Hematopoietic multipotent progenitor cell treated with erythropoietin and hydrocortisone succinate and interleukin-3 and kit ligand, for 4 days (in vitro differentiated cells): Measurements from ENCODE around the gene PROSER2.
A peak's percentile ranks its signal among the peaks of the same experiment; 100 is the strongest.

Source experiments
- DNase-seq: peaks from one replicate; pipeline ENCODE4 v3.0.0-alpha.2; 2015

Gene PROSER2

DNA sequence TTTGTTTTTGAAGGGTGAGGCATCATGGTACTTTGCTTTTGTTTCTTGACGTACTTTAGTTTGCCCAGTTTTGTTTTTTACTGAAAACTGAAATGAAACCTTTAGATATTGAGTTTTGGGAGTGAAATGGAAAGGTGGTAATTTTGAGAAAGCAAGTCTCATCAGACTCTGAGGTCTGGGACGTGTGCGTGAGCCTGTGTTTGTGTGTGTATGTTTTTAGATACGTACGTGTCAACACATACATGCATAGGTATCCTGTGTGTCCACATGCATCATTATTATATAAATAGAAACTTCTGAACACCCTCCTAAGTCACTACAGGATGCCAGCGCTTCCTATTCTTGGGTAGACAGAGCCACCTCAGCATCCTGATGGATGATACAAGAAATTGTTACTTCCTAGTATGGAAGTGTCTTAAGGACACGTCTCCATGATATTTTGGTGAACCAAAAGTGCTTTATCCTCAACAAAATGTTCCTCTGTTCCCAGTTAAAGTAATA is 47.8 kb downstream of the PROSER2 start:
- DNase-seq, result no peak

DNA sequence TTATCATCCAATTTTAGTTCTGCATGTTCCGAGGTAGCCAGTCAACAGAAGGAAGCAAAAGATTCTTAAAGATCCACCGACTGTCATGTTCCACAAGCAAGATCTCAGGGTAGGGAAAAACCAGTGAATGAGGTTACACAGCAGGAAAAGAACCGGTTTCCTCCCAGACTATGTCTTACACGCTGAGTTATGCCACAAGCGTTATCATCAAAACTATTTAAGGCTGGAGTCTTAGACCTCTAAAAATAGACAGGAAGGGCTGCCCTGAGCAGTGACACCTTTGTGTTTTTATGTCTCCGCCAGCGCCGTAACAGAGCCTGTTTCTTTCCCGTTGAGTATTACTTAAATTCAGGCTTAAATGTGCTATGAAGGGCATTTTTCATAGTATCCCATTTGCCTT is 48.3 kb downstream of the PROSER2 start:
- DNase-seq, result peak; percentile 51

GRCh38 chr10:11874568-11875493 is 51.7 kb downstream of the PROSER2 start:
- peak; percentile 97 for DNase-seq

- peak; percentile 47 for DNase-seq
Observed at GRCh38 chr10:11875494-11876281, 52.5 kb downstream of the PROSER2 start.

GRCh38 chr10:11876324-11876723 is 53.2 kb downstream of the PROSER2 start:
- no peak for DNase-seq

DNA sequence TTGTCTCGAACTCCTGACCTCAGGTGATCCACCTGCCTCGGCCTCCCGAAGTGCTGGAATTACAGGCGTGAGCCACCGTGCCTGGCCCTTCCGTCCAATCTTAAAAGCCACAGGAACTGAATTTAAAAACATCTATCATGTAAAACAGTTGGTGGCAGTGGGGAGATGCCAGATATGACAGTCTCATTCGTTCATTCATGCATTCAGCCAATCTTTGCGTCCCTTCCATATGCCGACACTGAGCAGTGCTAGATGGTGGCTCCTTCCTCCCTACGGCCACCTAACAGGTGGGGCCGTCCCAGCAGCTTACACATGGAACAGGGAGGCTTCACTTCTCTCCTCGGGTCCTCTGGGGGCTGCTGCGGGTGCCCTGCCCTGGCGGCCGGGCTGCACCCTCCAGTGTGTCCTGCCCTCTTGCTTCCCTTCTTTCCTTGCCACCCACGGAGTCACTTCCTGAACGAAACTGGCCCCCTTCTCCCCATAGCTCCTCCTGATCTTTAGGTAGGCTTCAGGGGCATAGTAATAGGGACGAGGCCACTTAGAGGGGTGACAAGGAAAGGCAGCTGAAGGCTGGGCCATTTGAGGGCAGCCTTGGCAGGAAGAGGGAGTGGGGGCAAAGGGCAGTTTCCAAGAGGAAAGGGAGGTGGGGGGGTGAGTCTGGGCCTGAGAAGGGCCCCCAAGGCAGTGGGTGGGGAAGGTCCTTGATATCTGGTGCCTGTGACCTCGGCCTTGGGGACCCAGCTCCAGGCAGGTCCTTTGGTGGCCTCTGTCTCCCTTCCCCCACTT is 53.8 kb downstream of the PROSER2 start:
- no peak for DNase-seq

GRCh38 chr10:11877591-11877905 is 54.4 kb downstream of the PROSER2 start:
- no peak for DNase-seq

- DNase-seq, result no peak
Observed at GRCh38 chr10:11878776-11879175, 55.6 kb downstream of the PROSER2 start.

DNA sequence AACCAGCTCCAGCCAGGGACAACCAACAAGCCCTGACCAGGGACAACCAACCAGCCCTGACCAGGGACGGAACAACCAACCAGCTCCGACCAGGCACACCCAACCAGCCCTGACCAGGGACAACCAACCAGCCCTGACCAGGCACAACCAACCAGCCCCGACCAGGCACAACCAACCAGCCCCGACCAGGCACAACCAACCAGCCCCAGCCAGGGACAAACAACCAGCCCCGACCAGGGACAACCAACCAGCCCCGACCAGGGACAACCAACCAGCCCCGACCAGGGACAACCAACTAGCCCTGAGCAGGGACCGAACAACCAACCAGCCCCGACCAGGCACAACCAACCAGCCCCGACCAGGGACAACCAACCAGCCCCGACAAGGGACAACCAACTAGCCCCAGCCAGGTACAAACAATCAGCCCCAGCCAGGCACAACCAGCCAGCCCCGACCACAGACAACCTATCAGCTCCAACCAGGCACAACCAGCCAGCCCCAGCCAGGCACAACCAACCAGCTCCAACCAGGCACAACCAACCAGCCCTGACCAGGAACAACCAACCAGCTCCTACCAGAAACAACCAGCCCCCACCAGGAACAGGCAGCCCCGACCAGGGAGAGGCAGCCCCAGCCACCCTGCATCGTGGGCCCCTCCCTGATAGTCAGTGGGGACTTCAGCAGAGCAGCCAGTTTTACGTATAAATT is 56.4 kb downstream of the PROSER2 start:
- DNase-seq, result peak; percentile 84

DNA sequence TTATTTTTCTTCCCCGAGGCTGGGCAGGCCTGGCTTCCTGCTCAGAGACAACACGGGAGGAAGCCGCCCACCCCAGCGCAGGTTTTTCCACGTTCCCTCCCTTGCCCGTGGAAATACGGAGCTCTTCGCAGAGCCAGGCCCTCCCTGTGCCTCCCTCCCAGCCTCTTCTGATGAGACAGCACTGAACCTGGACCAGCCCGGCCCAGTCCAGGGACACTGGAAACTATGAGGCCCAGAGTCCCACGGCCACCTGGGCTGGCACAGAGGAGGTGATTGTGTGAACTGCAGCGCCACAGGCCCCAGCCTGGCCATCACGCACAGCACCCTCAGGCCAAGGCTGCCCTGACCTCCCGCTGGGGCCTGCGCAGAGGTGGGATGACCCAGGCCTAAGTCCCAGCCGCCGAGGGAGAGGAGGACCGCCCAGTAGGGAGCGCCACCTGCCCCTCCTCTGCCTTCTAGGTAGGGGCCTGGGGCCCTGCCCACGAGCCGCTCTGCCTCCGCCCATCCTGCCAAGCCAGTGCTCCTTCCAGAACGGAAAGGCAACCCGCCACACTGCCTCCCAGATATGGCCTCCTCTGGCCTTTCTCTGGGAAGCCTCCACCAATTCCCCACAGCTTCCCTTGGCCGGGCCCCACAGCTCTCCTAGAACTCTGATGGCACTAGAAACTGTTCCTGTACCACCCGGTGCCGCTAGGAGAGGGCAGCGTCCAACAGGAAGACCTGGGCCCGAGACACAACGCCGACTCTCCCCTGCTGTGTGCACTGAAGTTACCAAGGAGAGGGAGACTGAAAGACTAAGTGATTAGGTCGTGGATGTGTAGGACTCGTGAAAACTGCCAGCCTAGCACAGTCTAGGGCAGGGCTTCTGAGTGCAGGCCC is 57.2 kb downstream of the PROSER2 start:
- DNase-seq, result no peak

DNA sequence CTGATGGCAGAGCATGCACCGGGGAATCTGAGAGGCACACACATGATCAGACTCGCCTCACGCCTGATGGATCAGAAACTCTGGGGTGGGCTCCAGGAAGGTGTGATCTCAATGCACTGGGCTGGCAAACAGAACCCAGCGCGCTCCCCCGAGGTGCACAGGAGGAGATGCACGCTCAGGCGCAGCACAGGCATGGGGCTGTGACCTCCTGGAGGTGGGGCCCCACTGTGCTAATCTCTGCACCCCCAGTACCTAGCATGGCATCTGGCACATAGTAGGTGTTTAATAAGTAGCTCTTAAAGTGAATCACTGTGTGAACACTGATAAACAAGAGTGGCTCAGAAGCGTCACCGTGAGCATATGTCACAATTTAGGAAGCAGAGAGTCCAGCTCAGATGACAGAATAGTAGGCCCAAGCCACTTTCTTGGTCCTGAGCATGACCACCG is 57.9 kb downstream of the PROSER2 start:
- no peak for DNase-seq

- peak; percentile 48 for DNase-seq
Observed at GRCh38 chr10:11881477-11882417, 58.6 kb downstream of the PROSER2 start.

DNA sequence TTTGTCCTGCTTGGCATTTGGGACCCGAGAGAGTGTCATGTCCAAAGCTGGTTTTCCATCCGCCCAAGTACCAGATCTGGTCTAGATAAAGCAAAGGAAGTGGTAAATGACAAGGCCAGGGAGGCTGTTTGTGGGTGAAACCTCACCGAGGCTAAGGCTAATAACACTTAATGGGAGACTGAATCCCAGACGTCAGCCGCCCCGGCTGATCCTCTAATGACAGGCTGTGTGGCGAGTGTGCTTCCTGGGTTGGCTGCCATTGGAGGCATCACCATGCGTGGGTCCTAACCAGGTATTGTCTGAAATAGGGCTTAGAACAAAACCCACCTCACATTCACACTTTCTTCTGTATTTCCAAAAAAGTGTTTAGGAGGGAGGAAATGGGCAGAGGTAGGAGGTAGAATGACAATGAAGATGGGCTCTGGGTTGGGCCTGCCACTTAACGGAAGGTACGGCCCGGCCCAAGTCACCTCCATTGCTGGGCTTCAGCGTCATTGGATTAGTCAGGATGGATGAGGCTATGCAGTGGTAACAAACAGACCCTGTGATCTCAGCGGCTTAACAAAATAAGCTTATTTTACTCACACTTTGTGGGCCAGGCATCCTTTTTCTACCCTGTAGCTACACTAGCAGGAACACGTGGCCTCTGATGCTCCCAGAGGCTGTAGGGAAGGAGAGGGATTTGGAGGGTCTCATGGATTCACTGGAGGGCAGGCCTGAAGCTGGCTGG is 59.7 kb downstream of the PROSER2 start:
- peak; percentile 89 for DNase-seq

DNA sequence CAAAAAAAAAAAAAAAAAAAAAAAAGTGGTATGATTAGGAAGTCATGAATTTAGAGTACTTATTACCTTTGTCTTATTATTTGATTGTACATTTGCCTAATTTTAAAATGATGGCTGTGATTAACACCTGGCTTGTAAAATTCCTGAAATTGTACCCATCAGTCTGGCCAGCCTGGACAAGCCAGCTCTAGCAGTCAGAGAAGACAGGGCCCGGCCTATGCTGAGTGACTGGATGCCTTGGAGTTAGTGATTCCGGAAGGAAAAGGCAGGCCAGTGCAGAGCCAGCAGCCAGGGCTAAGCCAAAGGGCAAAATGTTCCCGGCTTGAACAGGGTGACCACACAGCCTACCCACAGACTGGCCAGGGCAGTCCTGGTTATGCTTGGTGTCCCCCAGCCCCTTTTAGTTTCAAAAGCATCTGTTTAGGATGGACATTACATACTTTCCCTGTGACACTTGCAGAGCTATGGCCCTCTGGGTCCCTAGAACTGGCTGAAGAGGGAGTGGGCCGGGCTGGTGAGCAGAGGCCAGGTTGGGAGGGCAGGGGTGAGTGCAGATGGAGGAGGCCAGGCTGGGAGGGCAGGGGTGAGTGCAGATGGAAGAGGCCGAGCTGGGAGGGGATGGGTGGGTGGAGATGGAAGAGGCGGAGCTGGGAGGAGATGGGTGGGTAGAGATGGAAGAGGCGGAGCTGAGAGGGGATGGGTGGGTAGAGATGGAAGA is 61.7 kb downstream of the PROSER2 start:
- no peak for DNase-seq

- no peak for DNase-seq
Observed at GRCh38 chr10:11885437-11886137, 62.4 kb downstream of the PROSER2 start.

GRCh38 chr10:11886138-11886474 is 63.0 kb downstream of the PROSER2 start:
- DNase-seq, result no peak

- DNase-seq, result peak; percentile 61
Observed at GRCh38 chr10:11886851-11887250, 63.7 kb downstream of the PROSER2 start.
